ENCODE data around the gene CHCHD5. TPM values are rescaled to one million over a fixed set of nuclear protein-coding genes. Genes with fewer than 3 reads are reported as not detected.

CHCHD5 gene
- total RNA-seq, 1 experiment from 2014 or later = 32.3 TPM

GRCh38 chr2:112623913-112624777 lies 39.7 kb downstream of the CHCHD5 start:
- no peak overlapping the region; the same call in 1 of the 2 replicates for H2BK15ac ChIP-seq (ENCODE audit: low read depth, low read length)
- H3K56ac ChIP-seq (ENCODE audit: insufficient read length, low read depth, low read length) = no peak overlapping the region
- no peak overlapping the region for H3K27ac ChIP-seq (ENCODE audit: insufficient read length, low read depth, low read length)
- H2BK5ac ChIP-seq (ENCODE audit: insufficient read length, low read length) = no peak overlapping the region
- no peaks in the 10 kb centered on the region; the same call in 1 of the 2 replicates for H3K4me1 ChIP-seq (ENCODE audit: insufficient read depth, low read length)
- no peak overlapping the region for H2BK120ac ChIP-seq (ENCODE audit: low read depth, low read length, poor library complexity, severe bottlenecking)
- TF ChIP-seq CTCF (conservative IDR thresholded peaks at IDR 0.05) = no peak
- Mint-ChIP-seq H3K9me3 (no peaks in the 10 kb centered on the region), H3K4me3 (no peak overlapping the region; a peak in 1 of 5 replicates), H3K27me3 (ENCODE audit: low read depth) (no peaks in the 10 kb centered on the region; the same call in 1 of the 2 replicates), H3K4me1 (peaks cover 13% of the 10 kb centered on the region in 2 experiments), H3K36me3 (ENCODE audit: insufficient read depth in 1 of 3, low read depth in 3 of 3) (no peaks in the 10 kb centered on the region), H3K27ac (no peak overlapping the region)
- H4K5ac ChIP-seq (ENCODE audit: insufficient read length, low read depth, low read length) = no peak overlapping the region
- no CpG with 5 or more reads among the region's 11 CpGs for WGBS (ENCODE audit: extremely low coverage, insufficient read length, low lambda C conversion rate)
- H2BK12ac ChIP-seq (ENCODE audit: insufficient read length, low read depth, low read length) = no peak overlapping the region
- no peaks in the 10 kb centered on the region for H4K20me1 ChIP-seq (ENCODE audit: control insufficient read depth, insufficient read depth, insufficient read length)
- H3K9ac ChIP-seq (ENCODE audit: extremely low read depth, insufficient read length, low read length) = no peak overlapping the region
- no peak for DNase-seq
- H2AK5ac ChIP-seq (ENCODE audit: insufficient read length, low read length) = no peak overlapping the region
- no peak overlapping the region for H2BK20ac ChIP-seq (ENCODE audit: low read depth, low read length, poor library complexity, severe bottlenecking)
- H3T11ph ChIP-seq (ENCODE audit: low read length) = no peak overlapping the region
- no peaks in the 10 kb centered on the region for H3K79me2 ChIP-seq (ENCODE audit: insufficient read depth, low read length)
- H2AFZ ChIP-seq (ENCODE audit: low read length) = no peak overlapping the region
- H3K18ac ChIP-seq (ENCODE audit: insufficient read length, low read depth, low read length) = no peak overlapping the region
- H3K4me2 ChIP-seq (ENCODE audit: insufficient read depth, insufficient read length, low read length) = no peak overlapping the region
- no peaks in the 10 kb centered on the region for H3K23me2 ChIP-seq (ENCODE audit: insufficient read length, low read depth, low read length, poor library complexity, severe bottlenecking)
- no peak overlapping the region for H4K8ac ChIP-seq (replicated peaks; ENCODE audit: insufficient read length, low read depth, low read length)
- no peaks in the 10 kb centered on the region for H3K79me1 ChIP-seq (ENCODE audit: insufficient read depth, low read depth, low read length, poor library complexity, severe bottlenecking)
- no peak overlapping the region for H3K14ac ChIP-seq (ENCODE audit: insufficient read depth, low read length)
- no peaks in the 10 kb centered on the region for H3K9me3 ChIP-seq (ENCODE audit: control insufficient read depth, low read depth, low read length)
- no peaks in the 10 kb centered on the region for H3K27me3 ChIP-seq (ENCODE audit: insufficient read depth, low read length)
- no peak overlapping the region for H3K4ac ChIP-seq (ENCODE audit: low read depth, low read length)
- H4K91ac ChIP-seq (ENCODE audit: insufficient read length, low read depth, low read length) = no peak overlapping the region
- no peak overlapping the region for H3K23ac ChIP-seq (ENCODE audit: insufficient read length, low read depth, low read length)
